Muscle of leg (tissue), 11 donors: ENCODE measurements around the gene TFEB. TPM values are rescaled to one million over a fixed set of nuclear protein-coding genes. Genes with fewer than 3 reads are reported as not detected.

Experiments
- DNase-seq: peaks from one replicate; pipeline ENCODE4 v3.0.0; 2013
- H3K27ac ChIP-seq: one replicate; pipeline ENCODE4 v1.5.1; 2013; ENCODE audit warnings: mild to moderate bottlenecking, low read length, control low read depth
- H3K27me3 ChIP-seq: one replicate; pipeline ENCODE4 v1.6.1; 2013; ENCODE audit warnings: low read length; ENCODE audit not compliant: control insufficient read depth, insufficient read depth
- H3K36me3 ChIP-seq: one replicate; pipeline ENCODE4 v1.6.1; 2013; ENCODE audit warnings: low read length; ENCODE audit not compliant: control insufficient read depth, insufficient read depth
- H3K4me1 ChIP-seq: one replicate; pipeline ENCODE4 v1.6.1; 2013; ENCODE audit warnings: low read length; ENCODE audit not compliant: control insufficient read depth, insufficient read depth
- H3K4me3 ChIP-seq: one replicate; pipeline ENCODE4 v1.5.1; 2013; ENCODE audit warnings: low read length, control low read depth
- H3K9me3 ChIP-seq: replicated peaks from 2 replicates; pipeline ENCODE4 v1.6.1; 2013; ENCODE audit warnings: low read depth, low read length; ENCODE audit not compliant: control insufficient read depth
- WGBS: methylation state at CpG from one replicate; pipeline ENCODE4 v1.1.5; 2013; ENCODE audit warnings: missing lambda C conversion rate; ENCODE audit not compliant: insufficient coverage; 5-methylcytosine and 5-hydroxymethylcytosine counted together
- polyA plus RNA-seq, 8 donors: library from polyadenylated mRNA; unstranded; fragments of 120-200 nt; gene quantifications; one replicate each; pipeline versions ENCODE4 v1.2.1 to v1.2.3, GENCODE V29; 2013; ENCODE audit warnings: inconsistent platforms in 1 of 8, low replicate concordance in 1 of 8; ENCODE audit not compliant: insufficient read length in 8 of 8, insufficient read depth in 1 of 8
- total RNA-seq: library from RNA; stranded (reverse); fragments of 120-200 nt; gene quantifications from one replicate; pipeline ENCODE4 v1.2.4, GENCODE V29; 2013

The TFEB gene
- total and polyA plus RNA-seq, 9 donors = 6.1 to 12.3 (median 7.5) TPM

DNA sequence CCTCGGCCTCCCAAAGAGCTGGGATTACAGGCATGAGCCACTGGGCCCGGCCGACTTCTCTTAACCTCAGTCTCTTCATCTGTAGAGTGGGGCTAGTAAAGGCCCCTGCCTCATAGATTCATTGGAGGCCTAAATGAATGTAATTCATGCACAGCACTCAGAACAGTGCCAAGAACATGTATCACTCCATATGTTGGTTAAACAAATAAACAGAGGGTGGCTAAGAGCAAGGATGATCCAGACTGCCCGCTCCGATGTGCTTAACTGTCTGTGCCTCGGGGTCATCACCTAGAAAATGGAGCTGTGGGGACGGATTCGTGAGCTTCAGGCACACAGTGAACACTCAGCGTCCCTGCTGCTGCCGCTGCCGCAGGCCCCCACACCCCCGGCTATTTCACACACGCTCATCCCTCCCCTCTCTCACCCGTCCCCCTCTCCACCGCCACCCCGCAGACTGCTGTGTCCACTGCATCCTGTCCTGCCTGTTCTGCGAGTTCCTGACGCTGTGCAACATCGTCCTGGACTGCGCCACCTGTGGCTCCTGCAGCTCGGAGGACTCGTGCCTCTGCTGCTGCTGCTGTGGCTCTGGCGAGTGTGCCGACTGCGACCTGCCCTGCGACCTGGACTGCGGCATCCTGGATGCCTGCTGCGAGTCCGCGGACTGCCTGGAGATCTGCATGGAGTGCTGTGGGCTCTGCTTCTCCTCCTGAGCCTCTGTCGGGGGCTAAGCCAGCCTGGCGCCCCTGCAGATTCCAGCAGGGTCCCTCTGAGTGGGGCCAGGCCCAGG is 82.3 kb downstream of the TFEB start:
- H3K36me3 ChIP-seq = peaks cover 50% of the 10 kb centered on the region
- no peaks in the 10 kb centered on the region for H3K9me3 ChIP-seq
- WGBS = 49% methylated on average over 28 of the region's 32 CpGs
- H3K27me3 ChIP-seq = no peaks in the 10 kb centered on the region
- no peak for DNase-seq
- H3K27ac ChIP-seq = no peak overlapping the region
- H3K4me1 ChIP-seq = peaks cover 48% of the 10 kb centered on the region
- H3K4me3 ChIP-seq = no peak overlapping the region

DNA sequence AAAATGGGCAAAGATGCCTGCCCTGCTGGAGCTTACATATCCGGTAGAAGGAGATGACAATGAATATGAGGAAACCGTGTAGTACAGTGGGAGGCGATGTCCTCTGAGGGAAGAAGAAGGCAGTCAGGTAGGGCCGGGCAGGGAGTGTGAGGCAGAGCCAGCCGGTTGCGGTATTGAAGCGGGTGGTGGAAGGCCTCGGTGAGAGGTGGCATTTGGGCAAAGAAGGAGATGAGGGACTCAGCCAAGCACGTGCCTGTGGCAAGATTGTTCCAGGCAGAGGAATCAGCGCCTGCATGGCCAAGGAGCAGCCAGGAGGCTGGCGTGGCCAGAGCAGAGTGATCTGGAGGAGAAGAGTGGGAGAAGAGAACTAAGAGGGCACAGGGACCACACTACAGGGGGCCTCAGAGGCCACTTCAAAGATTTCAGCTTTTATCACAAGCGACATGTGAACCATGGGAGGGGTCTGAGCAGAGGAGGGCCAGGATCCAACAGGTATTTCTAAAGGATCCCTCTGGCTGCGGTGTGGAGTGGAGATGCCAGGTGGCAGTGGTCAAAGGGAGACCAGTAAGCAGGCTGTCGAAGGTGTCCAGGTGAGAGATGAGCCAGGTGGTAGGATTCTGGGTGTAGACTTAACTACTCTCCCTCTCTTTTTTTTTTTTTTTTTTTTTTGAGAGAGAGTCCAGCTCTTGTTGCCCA is 83.3 kb downstream of the TFEB start:
- Histone ChIP-seq H3K9me3 (no peaks in the 10 kb centered on the region), H3K4me1 (peaks cover 57% of the 10 kb centered on the region), H3K27me3 (no peaks in the 10 kb centered on the region), H3K36me3 (peaks cover 59% of the 10 kb centered on the region), H3K4me3 (no peak overlapping the region), H3K27ac (no peak overlapping the region)
- DNase-seq = no peak
- 76% methylated on average over 11 of the region's 14 CpGs for WGBS

- H3K27ac ChIP-seq = no peak overlapping the region
- H3K4me1 ChIP-seq = peaks cover 57% of the 10 kb centered on the region
- no peak overlapping the region for H3K4me3 ChIP-seq
- H3K36me3 ChIP-seq = peaks cover 65% of the 10 kb centered on the region
- DNase-seq = no peak
- H3K9me3 ChIP-seq = no peaks in the 10 kb centered on the region
- WGBS = 57% methylated on average over 10 of the region's 11 CpGs
- no peaks in the 10 kb centered on the region for H3K27me3 ChIP-seq
Observed at GRCh38 chr6:41651246-41651961, 84.0 kb downstream of the TFEB start.

DNA sequence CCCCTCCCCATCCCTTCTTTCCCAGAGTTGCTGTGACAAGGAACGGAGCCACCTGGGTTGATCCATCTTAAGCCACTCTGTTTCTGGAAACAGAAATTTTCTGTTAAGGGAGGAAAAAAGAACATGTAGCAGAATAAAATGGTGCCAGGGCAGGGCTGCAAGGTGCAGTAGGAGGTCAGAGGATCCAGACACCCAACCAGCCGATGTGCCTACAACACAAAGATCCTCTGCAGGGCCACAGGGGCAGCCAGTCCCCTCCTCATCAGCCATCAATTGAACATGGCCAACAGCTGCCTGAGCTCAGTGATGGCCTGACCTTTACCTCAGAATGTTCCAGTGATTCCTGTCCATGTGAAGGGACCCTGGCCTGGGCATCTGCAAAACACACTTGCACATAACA is 85.3 kb downstream of the TFEB start:
- Histone ChIP-seq H3K4me1 (peaks cover 57% of the 10 kb centered on the region), H3K27me3 (no peaks in the 10 kb centered on the region), H3K9me3 (no peaks in the 10 kb centered on the region), H3K27ac (no peak overlapping the region), H3K36me3 (peaks cover 77% of the 10 kb centered on the region), H3K4me3 (no peak overlapping the region)
- 86% methylated on average over 1 of the region's 2 CpGs for WGBS
- DNase-seq = no peak

GRCh38 chr6:41649596-41649995 is 85.8 kb downstream of the TFEB start:
- peaks cover 57% of the 10 kb centered on the region for H3K4me1 ChIP-seq

GRCh38 chr6:41648921-41649320 is 86.5 kb downstream of the TFEB start:
- 0% methylated on average over 2 of the region's 5 CpGs for WGBS
- Histone ChIP-seq H3K4me3 (no peak overlapping the region), H3K9me3 (no peaks in the 10 kb centered on the region), H3K36me3 (peaks cover 77% of the 10 kb centered on the region), H3K4me1 (peaks cover 60% of the 10 kb centered on the region), H3K27me3 (no peaks in the 10 kb centered on the region), H3K27ac (peak overlapping the region; percentile 65)
- DNase-seq = peak; percentile 83

More at GRCh38 chr6:41649596-41649995, 85.8 kb downstream of the TFEB start:
- WGBS = 68% methylated on average over 7 of the region's 10 CpGs
- Histone ChIP-seq H3K36me3 (peaks cover 79% of the 10 kb centered on the region), H3K27ac (no peak overlapping the region), H3K4me3 (no peak overlapping the region), H3K27me3 (no peaks in the 10 kb centered on the region), H3K9me3 (no peaks in the 10 kb centered on the region)
- DNase-seq = no peak

- Histone ChIP-seq H3K27ac (peak overlapping the region; percentile 65), H3K4me1 (peaks cover 67% of the 10 kb centered on the region), H3K27me3 (no peaks in the 10 kb centered on the region), H3K9me3 (no peaks in the 10 kb centered on the region), H3K4me3 (no peak overlapping the region), H3K36me3 (peaks cover 70% of the 10 kb centered on the region)
- WGBS = no CpG with 5 or more reads among the region's 7 CpGs
- no peak for DNase-seq
Observed at GRCh38 chr6:41648070-41648585, 87.3 kb downstream of the TFEB start.

DNA sequence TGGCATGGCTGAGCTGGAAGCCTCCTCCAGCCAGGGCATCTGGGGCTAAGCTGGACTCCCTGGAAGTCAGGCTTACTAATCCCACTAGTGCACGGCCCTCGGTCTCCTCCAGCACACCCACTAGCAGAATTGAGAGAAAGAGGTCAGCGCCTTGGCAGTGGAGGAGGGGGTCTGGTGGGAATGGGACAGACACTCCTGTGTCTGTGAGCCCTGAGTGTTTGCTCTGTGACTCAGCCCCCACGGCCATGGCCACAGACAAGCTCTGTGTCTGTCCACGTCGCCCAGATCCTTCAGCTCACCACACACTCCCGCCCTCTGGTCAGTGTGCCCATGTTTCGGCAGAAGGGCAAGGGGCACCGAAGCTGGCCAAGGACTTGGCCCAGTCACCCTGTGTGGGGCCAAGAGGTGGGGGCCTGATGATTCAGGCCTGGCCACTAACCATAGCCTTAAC is 88.3 kb downstream of the TFEB start:
- Histone ChIP-seq H3K27ac (no peak overlapping the region), H3K27me3 (no peaks in the 10 kb centered on the region), H3K4me1 (peaks cover 77% of the 10 kb centered on the region), H3K4me3 (no peak overlapping the region), H3K9me3 (no peaks in the 10 kb centered on the region), H3K36me3 (peaks cover 64% of the 10 kb centered on the region)
- no peak for DNase-seq
- 59% methylated on average over 6 of the region's 9 CpGs for WGBS

DNA sequence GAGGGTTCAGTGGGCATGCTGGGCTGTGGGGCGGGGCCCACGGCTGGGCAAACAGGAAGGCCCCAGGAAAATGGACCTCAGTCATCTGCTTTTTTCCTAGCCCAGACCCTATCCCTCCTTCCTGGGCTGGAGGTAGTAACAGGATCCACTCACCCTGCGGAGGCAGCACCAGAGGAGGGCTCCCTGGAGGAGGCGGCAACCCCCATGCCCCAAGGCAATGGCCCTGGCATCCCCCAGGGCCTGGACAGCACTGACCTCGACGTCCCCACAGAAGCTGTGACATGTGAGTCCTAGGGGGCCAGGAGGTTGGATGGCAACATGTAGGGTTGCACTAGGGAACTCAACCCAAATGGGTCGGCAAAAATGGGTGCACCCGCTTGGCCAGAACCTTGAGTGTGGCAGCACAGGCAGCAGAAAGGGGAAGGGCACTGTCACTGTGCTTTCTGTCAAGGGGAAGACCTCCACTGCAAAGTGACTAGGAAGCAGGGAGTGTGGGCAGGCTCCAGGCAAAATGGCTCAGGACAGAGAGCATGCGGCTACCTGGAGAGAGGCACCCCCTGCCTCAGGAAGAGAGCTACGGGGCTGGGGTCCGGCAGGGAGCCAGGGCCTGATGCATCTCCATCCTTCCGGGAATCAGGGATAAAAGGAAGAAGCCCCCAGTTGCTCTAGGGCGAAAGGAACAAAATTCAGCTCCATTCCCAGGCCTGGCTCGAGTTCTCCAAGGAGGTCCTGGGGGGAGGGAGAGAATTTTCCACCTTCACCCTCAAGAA is 89.2 kb downstream of the TFEB start:
- 70% methylated on average over 12 of the region's 14 CpGs for WGBS
- Histone ChIP-seq H3K4me1 (peaks cover 86% of the 10 kb centered on the region), H3K4me3 (no peak overlapping the region), H3K9me3 (no peaks in the 10 kb centered on the region), H3K27ac (no peak overlapping the region), H3K27me3 (no peaks in the 10 kb centered on the region), H3K36me3 (peaks cover 63% of the 10 kb centered on the region)
- DNase-seq = no peak
